Measurements from ENCODE around the gene CCDC112. TPM values are rescaled to one million over a fixed set of nuclear protein-coding genes. Genes with fewer than 3 reads are reported as not detected.
"Not testable (repeated sequence)": the region's sequence is repeated elsewhere in the genome, so short reads cannot be mapped to it uniquely, and the experiment has no call there.

The CCDC112 gene
- total and polyA plus RNA-seq, 2 of the 4 experiments (the other 2 are of a cell fraction): 2.0 to 2.3 TPM

GRCh38 chr5:115257981-115258380 is 38.5 kb downstream of the CCDC112 start:
- Histone ChIP-seq H3K4me2 (ENCODE audit: low read depth, low read length) (no peak overlapping the region), H2BK5ac (ENCODE audit: low read depth, low read length, poor library complexity, severe bottlenecking) (no peak overlapping the region), H3K23ac (ENCODE audit: low read depth, low read length) (no peak overlapping the region), H3K79me1 (ENCODE audit: low read depth in 1 of 2, low read length in 2 of 2) (peaks cover 25 to 62% of the 10 kb centered on the region in 2 experiments), H3K27ac (ENCODE audit: insufficient read depth, low read length) (no peak overlapping the region), H3K4ac (ENCODE audit: low read depth, low read length) (no peak overlapping the region), H3K4me3 (ENCODE audit: insufficient read depth, low read depth, low read length) (no peak overlapping the region), H2BK120ac (ENCODE audit: low read depth, low read length) (no peak overlapping the region), H4K5ac (ENCODE audit: low read depth, low read length) (no peak overlapping the region), H2AFZ (replicated peaks; ENCODE audit: low read length, poor library complexity) (no peak overlapping the region), H2AK9ac (replicated peaks; ENCODE audit: low read depth, low read length, poor library complexity) (no peak overlapping the region), H2BK20ac (ENCODE audit: low read depth, low read length) (no peak overlapping the region), H3K9ac (ENCODE audit: low read depth, low read length) (no peak overlapping the region), H4K91ac (ENCODE audit: insufficient read depth, low read depth, low read length) (no peak overlapping the region), H3K9me1 (ENCODE audit: insufficient read depth, low read length) (no peaks in the 10 kb centered on the region; the same call in 1 of the 2 replicates), H4K8ac (ENCODE audit: low read depth in 2 of 2, low read length in 2 of 2) (no peak overlapping the region), H3K9me3 (ENCODE audit: control insufficient read depth, insufficient read depth, low read length) (no peaks in the 10 kb centered on the region), H3K27me3 (ENCODE audit: control insufficient read depth, insufficient read depth, low read length) (no peaks in the 10 kb centered on the region), H2AK5ac (ENCODE audit: low read depth, low read length) (no peak overlapping the region), H4K20me1 (ENCODE audit: insufficient read depth, low read length) (peaks cover 30% of the 10 kb centered on the region; the same call in 1 of the 2 replicates), H2BK15ac (ENCODE audit: low read depth, low read length) (no peak overlapping the region), H3K18ac (ENCODE audit: low read depth, low read length) (no peak overlapping the region), H3K56ac (ENCODE audit: extremely low read depth, insufficient read depth, low read length) (no peak overlapping the region), H3K36me3 (ENCODE audit: control insufficient read depth, insufficient read depth, low read length) (no peaks in the 10 kb centered on the region), H3K4me1 (ENCODE audit: control insufficient read depth, insufficient read depth, low read length) (peaks cover 6% of the 10 kb centered on the region; the same call in 1 of the 2 replicates), H3K14ac (replicated peaks; ENCODE audit: low read depth, low read length) (no peak overlapping the region)
- ChIA-PET POLR2A (ENCODE audit: unreplicated experiment) (no interaction called here), CTCF (no interaction called here)
- peak; percentile 6; the same call in 1 of the 2 replicates for ATAC-seq (ENCODE audit: low read depth)
- dilution Hi-C loops (cut with HindIII; ENCODE audit: low sequenced_read_pairs, unreplicated experiment) (no loop called here), in situ Hi-C loops (cut with MboI; ENCODE audit: low sequenced_read_pairs) (no loop called here), intact Hi-C loops (cut with micrococcal nuclease) (loop anchor here (10.0 kb wide), 1 partner anchor 1643 kb away; no protein-coding TSS in a partner anchor)
- BruUV-seq (replicated peaks): no TSS peak
- DNase-seq: peak; percentile 59
- TF ChIP-seq RFX5 (IDR thresholded peaks at IDR 0.05; ENCODE audit: low read depth, low read length): no peak
- no peak for TF ChIP-seq RAD21 (IDR thresholded peaks at IDR 0.05; ENCODE audit: low read length)
- no peak for TF ChIP-seq MXI1 (IDR thresholded peaks at IDR 0.05; ENCODE audit: borderline replicate concordance, low read depth, low read length)
- TF ChIP-seq CHD1 (IDR thresholded peaks at IDR 0.05; ENCODE audit: low read depth, low read length): no peak
- TF ChIP-seq POLR2A (IDR thresholded peaks at IDR 0.05; ENCODE audit: low read depth, low read length): no peak
- no peak for TF ChIP-seq CEBPB (IDR thresholded peaks at IDR 0.05; ENCODE audit: low read depth, low read length)

- H2BK120ac ChIP-seq (ENCODE audit: low read depth, low read length); H3K9me3 ChIP-seq (ENCODE audit: control insufficient read depth, insufficient read depth, low read length); POLR2A ChIA-PET (ENCODE audit: unreplicated experiment); H2BK5ac ChIP-seq (ENCODE audit: low read depth, low read length, poor library complexity, severe bottlenecking); H3K18ac ChIP-seq (ENCODE audit: low read depth, low read length); H3K4ac ChIP-seq (ENCODE audit: low read depth, low read length); H4K91ac ChIP-seq (ENCODE audit: insufficient read depth, low read depth, low read length); H3K4me3 ChIP-seq (ENCODE audit: insufficient read depth, low read depth, low read length); H2BK20ac ChIP-seq (ENCODE audit: low read depth, low read length); H4K8ac ChIP-seq (ENCODE audit: low read depth in 2 of 2, low read length in 2 of 2); H3K27ac ChIP-seq (ENCODE audit: insufficient read depth, low read length); H4K20me1 ChIP-seq (ENCODE audit: insufficient read depth, low read length); CTCF ChIA-PET; H3K36me3 ChIP-seq (ENCODE audit: control insufficient read depth, insufficient read depth, low read length); dilution Hi-C loops (cut with HindIII; ENCODE audit: low sequenced_read_pairs, unreplicated experiment); H3K23ac ChIP-seq (ENCODE audit: low read depth, low read length); DNase-seq; H3K4me2 ChIP-seq (ENCODE audit: low read depth, low read length); H3K9ac ChIP-seq (ENCODE audit: low read depth, low read length); H2AK5ac ChIP-seq (ENCODE audit: low read depth, low read length); H3K56ac ChIP-seq (ENCODE audit: extremely low read depth, insufficient read depth, low read length); H2BK15ac ChIP-seq (ENCODE audit: low read depth, low read length); H4K5ac ChIP-seq (ENCODE audit: low read depth, low read length); ATAC-seq (ENCODE audit: low read depth); H3K4me1 ChIP-seq (ENCODE audit: control insufficient read depth, insufficient read depth, low read length); H3K27me3 ChIP-seq (ENCODE audit: control insufficient read depth, insufficient read depth, low read length); H2AK9ac ChIP-seq (replicated peaks; ENCODE audit: low read depth, low read length, poor library complexity); BruUV-seq (replicated peaks); H3K9me1 ChIP-seq (ENCODE audit: insufficient read depth, low read length); H2AFZ ChIP-seq (replicated peaks; ENCODE audit: low read length, poor library complexity); H3K14ac ChIP-seq (replicated peaks; ENCODE audit: low read depth, low read length): not testable (repeated sequence)
- 100% methylated on average over 1 of the region's 5 CpGs; no CpG with 5 or more reads in 1 of the 2 experiments for WGBS, 2 experiments (ENCODE audit: extremely low coverage in 2 of 2, insufficient read length in 1 of 2)
- in situ Hi-C loops (cut with MboI; ENCODE audit: low sequenced_read_pairs): loop anchor here (10.0 kb wide), 1 partner anchor 155 kb away; no protein-coding TSS in a partner anchor
- peaks cover 7 to 25% of the 10 kb centered on the region in 2 experiments for H3K79me1 ChIP-seq (ENCODE audit: low read depth in 1 of 2, low read length in 2 of 2)
- intact Hi-C loops (cut with micrococcal nuclease): loop anchor here (5.0 to 10.0 kb wide), 2 partner anchors 797 to 1575 kb away; no protein-coding TSS in a partner anchor
Observed at GRCh38 chr5:115249379-115249778, 47.1 kb downstream of the CCDC112 start.

All from IMR-90 (cell line).